NK-92 treated with Interleukin-12 subunit alpha and Interleukin-12 subunit beta, amount 100 ng/mL, for 24 hours (cell line): ENCODE results near the gene SPATA12.

Experiments
- DNase-seq: peaks from one replicate; lab custom pipeline; 2025; lab: John Stamatoyannopoulos, UW

Gene SPATA12

DNA sequence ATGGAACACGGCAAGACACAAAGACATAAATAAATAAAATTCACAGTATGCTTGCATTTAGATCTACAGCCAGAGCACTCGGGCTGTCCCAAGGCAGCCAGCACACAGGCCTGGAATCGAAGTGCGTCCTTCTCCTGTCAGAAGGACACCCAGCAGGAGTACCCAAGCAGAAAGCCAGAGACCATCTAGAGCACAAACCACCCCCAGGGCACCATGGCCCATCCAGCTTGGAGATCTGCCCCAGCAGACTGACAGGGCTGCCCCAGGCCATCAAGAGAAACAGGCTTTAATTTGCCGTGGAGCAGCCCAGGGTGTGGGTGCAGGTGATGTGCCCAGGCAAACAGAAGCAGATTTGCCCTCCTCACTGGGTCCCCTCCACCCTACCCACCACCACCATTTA is 7.8 kb upstream of the SPATA12 start:
- no peak for DNase-seq

DNA sequence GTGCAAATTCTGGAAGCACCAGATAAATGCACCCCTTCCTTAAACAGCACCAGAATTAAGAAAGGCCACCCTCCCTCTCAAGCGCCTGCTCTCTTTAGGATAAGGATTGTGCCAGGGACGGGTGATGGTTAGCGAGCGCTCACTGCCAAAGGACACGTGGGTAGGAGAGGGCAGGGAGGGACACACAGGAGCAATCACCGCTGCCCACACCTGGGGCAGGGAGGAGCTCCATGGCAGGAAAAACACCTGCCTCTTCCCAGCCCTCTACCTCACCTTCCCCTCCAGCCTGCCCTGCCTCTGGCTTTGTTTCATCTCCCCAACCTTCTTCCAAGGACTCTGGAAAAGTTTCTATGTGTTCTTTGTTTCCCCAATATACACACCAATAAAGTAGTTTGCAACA is 7.3 kb upstream of the SPATA12 start:
- no peak for DNase-seq

DNA sequence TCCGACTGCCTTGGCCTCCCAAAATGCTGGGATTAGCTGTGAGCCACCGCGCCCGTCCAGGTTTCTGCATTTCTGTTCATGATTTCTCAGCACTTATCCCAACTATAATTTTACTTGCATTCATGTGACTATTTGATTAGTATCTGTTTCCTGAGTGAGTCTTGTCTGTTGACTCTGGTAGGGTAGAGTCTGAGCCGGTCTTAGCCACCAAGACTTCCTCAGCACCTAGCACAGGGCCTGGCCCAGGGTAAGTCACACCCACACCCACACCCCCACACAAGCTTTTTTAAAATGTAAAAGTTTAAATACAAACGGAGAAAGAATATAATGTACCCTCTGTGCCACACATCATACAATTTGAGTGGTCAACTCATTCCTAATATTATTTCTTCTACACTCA is 3.1 kb upstream of the SPATA12 start:
- DNase-seq = no peak

DNA sequence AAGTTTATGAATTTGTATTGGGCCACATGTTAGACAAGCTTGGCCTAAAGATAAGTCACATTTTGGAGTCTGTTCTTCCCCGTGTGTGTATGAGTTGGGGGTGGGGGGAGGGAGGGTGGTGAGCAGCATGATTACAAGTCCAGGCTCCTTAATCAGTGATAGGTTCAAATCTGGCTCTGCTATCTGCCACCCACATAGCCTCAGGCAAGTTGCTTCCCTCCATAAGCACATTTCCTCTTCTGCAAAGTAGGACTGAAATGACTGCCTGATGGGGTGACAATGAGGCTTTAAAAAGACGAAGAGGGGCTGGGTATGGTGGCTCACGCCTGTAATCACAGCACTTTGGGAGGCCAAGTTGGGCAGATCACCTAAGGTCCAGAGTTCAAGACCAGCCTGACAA is 1.1 kb upstream of the SPATA12 start:
- no peak for DNase-seq

DNA sequence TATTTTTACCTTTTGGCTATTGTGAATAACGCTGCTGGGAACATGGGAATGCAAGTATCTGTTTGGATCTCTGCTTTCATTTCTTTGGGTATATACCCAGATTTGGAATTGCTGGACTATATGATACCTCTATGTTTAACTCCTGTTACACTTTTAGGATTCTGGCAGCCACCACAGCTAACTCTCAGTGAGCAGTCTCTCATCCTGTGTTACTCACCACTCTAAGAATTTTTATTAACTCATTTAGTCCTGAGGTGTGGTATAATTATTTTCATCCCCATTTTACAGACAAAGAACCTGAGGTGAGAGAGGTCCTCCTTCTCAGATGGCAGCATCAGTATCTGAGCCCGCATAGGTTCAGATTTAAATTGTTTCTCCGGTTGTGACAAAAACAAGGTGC is 1.1 kb downstream of the SPATA12 start:
- DNase-seq = no peak

DNA sequence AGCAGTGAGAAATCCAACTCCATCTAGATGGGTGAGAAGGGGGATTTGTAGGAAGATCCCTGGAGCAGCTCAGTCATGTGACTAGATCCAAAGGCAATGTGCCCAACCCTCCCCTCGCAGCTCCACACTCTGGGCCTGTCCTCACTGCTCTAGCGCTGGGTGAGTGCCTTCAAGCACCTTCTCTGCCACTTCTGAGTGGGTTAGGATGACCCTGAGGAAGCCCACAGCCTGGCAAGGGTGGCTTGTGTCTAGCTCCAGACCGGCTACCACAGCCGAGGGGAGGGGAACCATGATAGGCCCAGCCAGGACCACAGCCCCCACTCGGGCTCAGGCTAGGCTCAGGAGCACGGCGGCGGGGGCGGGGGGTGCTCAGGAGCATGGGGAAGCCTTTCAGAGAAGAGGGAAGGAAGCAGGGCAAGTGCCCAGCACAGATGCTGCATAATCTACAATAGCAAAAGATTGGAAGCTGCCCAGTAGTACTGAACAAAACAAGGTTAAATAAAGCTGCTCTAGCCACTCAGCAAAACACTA is 1.7 kb downstream of the SPATA12 start:
- no peak for DNase-seq

DNA sequence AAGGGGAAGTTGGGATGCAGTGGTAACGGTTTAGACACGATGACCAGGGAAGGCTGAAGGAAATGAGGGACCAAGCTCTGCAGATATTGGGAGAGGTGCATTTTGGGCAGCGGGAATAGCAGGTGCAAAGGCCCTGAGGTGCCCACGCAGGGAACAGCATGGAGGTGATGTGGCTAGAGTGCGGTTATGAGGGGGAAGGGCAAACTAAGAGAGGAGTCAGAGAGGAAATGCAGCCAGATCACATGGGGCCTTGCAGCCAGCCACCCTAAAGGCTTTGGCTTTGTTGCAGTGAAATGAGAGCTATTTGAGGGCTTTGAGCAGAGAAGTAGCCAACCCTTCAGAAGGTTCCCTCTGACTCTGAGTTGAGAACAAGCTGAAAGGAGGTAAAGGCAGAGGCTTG is 2.6 kb downstream of the SPATA12 start:
- DNase-seq = no peak

DNA sequence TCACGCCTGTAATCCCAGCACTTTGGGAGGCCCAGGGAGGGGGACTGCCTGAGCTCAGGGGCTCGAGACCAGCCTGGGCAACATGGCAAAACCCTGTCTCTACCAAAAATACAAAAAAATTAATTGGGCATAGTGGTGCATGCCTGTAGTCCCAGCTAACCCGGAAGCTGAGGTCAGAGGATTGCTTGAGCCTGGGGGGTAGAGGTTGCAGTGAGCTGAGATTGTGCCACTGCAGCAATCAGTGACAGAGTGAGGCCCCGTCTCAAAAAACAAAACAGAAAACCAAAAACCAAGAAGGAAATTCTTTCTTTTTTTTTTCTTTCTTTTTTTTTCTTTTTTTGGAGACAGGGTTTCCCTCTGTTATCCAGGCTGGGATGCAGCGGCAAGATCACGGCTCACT is 3.5 kb downstream of the SPATA12 start:
- DNase-seq = peak; percentile 26

DNA sequence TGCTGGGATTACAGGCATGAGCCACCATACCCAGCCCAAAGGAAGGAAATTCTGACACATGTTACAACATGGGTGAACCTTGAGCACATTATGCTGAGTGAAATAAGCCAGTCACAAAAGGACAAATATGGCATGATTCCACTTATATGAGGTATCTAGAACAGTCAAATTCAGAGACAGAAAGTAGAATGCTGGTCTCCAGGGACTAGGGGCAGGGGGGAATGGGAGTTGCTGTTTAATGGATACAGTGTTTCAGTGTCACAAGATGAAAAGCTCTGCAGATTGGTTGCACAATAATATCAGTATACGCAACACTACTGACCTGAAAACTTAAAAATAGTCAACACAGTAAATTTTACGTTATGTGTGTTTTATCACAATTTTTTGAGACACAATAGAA is 4.1 kb downstream of the SPATA12 start:
- DNase-seq = no peak

DNA sequence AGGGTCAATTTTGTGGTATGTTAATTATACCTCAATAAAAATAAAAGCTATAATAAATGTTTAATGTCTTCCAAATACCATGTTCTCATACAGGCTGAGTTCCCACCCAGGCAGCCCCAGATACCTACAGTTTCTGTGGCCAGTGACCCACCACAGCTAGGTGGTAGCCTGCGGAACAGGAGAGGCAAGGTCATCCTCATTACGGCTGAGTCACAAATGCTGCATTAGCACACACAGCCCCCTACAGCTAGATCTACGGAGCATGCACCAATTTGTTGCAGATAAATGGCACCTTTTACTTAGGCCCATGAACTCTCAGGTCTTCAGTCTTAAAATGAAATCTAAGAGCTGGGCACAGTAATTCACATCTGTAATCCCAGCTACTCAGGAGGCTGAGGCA is 5.1 kb downstream of the SPATA12 start:
- no peak for DNase-seq

DNA sequence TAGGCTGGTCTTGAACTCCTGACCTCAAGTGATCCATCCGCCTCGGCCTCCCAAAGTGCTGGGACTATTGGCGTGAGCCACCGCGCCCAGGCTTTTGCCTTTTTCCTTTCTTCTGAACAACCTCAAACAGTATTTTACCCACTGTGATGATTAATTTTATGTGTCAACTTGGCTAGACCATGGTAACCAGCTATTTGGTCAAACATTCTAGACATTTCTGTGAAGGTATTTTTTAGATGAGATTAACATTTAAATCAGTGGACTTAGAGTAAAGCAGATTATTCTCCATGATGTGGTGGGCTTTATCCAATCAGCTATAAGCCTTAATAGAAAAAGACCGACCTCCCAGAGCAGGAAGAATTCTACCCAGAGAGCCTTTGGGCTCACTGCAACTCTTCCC is 6.0 kb downstream of the SPATA12 start:
- no peak for DNase-seq

DNA sequence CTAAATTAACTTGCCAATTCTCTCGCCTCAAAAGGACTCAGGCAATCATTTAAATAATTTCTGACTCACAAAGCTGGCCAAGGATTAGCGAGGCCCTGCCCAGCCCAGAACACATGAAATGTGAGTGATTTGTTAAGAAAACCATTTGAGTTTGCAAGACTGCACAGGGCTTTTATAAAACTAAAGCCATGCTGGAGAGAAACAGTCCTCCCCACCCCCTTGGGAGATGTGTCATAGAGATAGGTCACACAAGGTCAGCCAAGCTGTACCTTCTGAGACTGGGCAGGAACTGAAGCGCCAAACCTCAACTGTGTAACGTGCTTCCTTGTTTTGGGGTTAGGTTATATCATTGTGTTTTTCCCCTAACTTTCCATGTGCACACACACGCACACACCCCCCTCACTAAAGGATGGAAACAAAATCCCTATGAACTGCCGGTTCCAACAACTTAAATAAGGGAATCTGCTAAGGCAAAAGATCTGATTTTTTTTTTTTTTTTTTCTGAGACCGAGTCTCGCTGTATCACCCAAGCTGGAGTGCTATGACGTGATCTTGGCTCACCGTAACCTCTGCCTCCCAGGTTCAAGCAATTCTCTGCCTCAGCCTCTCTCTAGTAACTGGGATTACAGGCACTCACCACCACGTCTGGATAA is 8.1 kb downstream of the SPATA12 start:
- peak; percentile 71 for DNase-seq

DNA sequence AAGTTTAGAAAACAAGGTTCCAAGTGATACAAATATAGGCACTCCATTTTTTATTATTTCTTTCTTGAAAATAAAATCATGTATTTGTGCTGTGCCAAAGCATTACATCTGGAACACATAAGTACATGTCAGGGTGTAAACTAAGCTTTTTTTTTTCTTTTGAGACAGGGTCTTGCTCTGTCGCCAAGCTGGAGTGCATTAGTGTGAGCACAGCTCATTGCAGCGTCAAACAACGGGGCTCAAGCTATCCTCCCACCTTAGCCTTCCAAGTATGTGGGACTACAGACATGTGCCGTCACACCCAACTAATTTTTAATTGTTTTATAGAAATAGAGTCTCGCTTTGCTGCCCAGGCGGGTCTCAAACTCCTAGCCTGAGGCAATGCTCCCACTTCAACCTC is 9.0 kb downstream of the SPATA12 start:
- DNase-seq = no peak

DNA sequence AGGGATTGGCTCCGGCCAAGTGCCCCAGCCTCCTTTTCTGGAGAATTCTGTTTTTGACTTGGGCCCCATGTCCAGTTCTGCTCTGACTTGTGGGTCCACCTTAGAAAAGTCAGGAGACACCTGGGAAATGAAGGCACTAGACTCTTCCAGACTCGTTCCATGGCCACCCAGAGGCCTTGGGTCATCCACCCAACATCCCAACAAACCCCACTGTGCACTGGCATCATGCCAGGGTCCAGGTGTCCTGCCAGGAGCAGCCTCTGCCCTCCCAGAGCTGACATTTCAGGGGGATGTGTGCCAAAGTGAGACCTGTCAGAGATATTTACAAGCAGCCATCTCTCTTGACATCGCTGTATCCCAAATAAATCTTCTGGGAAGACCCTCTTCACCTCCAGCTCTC is 13.2 kb downstream of the SPATA12 start:
- no peak for DNase-seq

DNA sequence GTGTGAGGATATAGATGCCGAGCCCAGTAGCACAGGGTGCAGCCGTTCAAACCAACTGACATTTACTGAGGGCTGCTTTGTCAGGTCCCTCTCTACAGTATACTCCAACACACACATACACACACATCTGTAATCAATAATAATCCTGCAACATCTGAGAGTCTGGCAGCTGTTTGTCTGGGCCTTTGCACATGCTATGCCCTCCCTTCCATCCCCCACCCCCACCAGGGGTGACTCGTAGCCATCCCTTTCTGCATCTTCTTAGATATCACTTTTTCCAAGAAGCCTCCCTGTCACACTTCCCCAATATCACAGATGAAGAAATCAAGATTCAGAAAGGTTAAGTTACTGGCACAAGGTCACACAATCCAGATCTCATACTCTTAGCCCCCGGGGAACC is 13.7 kb downstream of the SPATA12 start:
- no peak for DNase-seq

DNA sequence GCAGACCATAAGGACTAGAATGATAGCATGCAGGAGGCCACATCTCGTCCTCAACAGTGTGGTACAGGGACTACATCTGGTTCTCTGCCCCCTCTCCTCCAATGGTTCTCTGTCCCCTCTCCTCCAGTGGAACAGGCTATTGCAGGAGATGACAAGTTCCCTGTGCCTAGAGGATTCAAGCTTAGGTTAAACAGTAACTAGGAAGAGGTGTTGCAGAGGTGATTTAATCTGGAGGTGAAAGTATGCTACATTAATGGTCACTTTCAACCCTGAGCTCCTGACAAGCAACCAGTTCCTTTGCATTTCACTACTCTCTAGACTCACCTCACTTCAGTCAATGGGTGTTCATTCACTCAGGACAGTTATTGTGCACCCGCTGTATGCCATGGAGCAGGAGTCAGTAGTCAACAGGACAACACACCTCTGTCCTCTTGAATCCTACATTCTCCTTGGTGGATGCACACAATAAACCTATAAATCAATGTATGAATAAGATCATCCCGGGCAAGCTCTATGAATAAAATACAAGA is 16.0 kb downstream of the SPATA12 start:
- no peak for DNase-seq

DNA sequence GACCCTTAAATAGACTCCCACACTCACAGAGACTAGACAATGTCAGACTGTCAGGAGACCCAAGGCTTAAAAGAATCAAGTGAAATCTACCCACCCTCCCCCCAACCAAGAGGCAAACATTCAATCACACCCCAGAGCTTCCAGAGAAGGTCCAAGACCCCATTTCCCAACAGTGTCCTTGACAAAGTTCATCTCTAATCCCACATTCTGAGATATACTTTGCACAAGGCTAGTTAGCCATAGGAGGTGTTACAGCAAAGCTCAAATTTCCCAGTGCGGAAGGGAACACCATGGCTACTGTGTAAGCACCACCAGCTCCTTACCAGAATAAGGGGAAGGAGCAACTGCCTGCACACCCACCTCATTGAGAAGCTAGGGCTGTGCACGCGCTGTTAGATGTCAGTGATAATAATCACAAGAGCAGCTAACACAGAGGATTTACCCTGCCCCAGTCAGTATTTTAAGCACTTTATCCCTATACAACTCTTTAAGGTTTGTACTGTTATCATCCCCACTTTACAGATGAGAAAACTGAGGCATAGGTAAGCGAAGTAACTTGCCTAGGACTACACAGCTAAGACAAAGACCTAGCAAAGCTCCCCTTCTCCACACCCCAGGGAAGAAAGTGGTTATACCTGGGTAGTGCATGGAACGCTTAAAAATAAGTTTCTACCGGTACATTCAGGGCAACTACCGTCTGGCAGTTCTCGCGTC is 17.3 kb downstream of the SPATA12 start:
- DNase-seq = no peak

DNA sequence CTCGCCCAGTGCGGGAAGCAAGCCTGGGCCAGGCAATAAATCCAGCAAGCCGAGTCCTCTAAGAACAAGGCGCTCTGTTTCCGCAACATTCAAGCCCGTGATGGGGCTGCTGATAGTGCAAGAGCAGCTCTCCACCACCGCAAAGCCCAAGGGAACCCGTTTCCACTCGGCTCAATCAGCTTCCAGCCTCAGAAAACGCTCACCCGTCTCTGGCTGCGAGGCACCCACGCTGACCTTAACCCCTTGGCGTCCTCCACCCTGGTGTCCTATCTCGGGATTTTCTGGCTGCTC is 17.8 kb downstream of the SPATA12 start:
- no peak for DNase-seq

DNA sequence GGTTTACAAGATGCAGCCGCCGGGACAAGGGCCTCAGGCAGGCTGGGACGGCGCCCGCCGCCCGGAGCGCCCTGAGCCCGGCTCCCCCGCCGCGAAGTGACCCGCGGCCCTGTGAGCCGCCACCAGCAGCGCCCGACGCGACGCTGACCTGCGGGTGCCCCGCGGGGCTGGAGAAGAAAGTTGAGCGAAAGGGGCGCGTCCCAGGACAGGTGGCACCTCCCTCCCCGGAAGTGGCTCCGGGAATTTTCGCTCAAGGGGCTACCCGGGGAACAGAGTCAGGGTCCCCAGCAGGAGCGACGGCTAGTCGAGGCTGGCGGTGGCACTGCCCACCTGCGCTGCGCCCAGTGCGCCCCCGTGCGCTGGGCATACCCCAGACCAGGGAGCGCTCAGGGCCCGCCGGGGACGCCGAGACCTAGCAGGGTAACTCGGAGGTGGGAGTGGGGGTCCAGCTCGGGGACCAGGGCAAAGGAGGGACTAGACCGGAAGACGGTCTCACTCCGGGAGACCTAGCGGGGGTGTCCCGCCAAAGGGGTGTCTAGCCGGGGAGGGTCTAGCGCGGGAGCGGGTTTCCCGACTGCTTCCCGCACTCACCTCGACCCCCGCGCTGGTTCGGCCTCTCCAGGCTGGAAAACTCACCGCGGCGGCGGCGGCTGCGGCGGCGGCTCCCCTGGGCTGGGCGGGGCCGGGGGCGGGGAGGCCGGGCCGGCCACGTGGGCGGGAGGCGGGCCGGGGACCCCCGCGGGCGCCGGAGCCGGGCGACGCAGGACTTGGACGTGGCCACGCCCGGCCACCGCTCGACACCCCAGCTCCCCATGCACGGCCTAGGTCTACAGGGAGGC is 18.4 kb downstream of the SPATA12 start:
- DNase-seq = no peak

DNA sequence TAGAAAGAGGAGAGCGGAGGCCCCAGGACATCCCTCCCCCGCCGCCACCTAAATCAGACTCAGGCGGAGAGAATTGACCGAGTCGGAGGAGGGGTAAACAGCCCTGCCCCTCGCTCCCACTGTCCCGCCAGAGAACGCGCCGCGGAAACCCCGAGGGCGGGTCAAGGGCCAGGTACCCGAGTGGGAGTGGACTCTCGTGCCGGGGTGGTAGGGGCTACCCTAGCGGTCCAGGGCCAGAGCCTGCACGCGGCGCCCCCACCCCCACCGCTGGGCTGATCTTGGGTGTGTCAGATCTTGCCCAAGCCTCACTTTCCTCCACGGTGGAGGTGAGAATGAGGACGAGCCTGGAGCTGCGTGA is 19.0 kb downstream of the SPATA12 start:
- DNase-seq = no peak

DNA sequence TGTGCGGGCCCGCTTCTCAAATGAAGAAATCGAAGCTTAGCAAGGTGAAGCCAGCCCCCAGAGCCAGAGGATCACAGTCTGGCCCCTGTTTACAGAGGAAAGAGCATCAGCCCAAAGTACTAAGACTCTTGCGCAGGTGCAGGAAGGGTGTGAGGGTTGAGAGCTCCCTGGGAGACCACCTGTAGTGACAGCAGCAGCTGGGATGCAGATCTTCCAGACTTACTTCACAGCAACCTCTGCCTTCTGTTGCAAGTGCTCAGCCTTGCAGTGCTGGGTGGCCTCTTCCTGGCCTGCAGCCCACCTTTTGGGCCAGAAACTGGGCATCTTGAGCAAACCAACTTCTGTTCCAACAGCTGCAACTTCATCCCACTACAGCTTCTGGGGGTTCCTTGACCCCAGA is 19.7 kb downstream of the SPATA12 start:
- no peak for DNase-seq

DNA sequence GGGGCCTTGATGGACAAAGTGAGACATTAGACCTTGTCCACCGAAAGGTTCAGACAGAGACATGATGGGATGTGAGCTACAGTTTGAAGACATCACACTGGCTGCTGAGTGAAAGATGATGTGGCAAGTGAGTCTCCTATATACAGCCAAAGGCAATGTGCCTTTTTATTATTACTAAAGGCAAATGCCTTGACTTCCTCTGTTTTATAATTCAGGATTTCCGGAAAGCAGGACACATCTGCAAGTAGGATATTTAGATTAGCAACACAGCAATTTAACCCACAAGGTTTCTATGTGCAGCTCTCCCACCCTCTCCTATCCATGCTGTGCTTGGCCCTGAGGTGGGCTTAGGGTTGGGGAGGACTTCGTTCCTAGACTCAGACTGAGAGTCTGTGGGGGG is 20.7 kb downstream of the SPATA12 start:
- no peak for DNase-seq

DNA sequence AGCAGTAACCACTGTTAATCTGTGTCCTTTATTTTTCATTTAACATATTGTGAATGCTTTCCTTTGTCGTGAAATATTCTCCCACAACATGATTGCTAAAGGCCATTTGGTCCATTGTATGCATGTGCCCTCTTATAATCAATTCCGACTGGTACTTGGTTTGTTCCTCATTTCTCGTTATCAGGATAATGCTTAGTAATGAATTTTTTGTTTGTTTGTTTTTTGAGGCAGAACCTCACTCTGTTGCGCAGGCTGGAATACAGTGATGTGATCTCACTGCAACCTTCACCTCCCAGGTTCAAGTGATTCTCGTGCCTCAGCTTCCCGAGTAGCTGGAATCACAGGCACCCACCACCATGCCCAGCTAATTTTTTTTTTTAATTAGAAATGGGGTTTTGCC is 22.0 kb downstream of the SPATA12 start:
- DNase-seq = no peak
